CD4-positive, alpha-beta T cell (primary cell): Measurements from ENCODE around the gene ADGRG1. TPM values are rescaled to one million over a fixed set of nuclear protein-coding genes. Genes with fewer than 3 reads are reported as not detected.

Experiments
- ATAC-seq: fragments of 200-7000 bp; cut with Tn5 transposase; one replicate; pipeline ENCODE4 v1.10.0; 2022; ENCODE audit warnings: mild to moderate bottlenecking; ENCODE audit not compliant: poor library complexity
- CTCF ChIA-PET: fragments of 350-600 bp; sonication (Branson Sonifier 250); formaldehyde crosslinking; loops from one replicate; lab custom pipeline; 2021; ENCODE audit warnings: antibody characterized with exemption, inconsistent platforms; lab: Charles Lee
- POLR2A ChIA-PET: fragments of 350-600 bp; sonication (Branson Sonifier 250); formaldehyde crosslinking; loops from one replicate; lab custom pipeline; 2021; ENCODE audit warnings: antibody characterized with exemption, inconsistent platforms; lab: Charles Lee
- DNase-seq, 14 experiments: peaks; one replicate each; pipeline ENCODE4 v3.0.0-alpha.2; 2013 to 2020; ENCODE audit warnings: mixed read lengths in 2 of 14
- H3K27ac ChIP-seq, 2 donors: one replicate each; pipeline versions ENCODE4 v1.5.1 to v1.7.0; 2013; ENCODE audit warnings: low read length in 2 of 2, low read depth in 1 of 2, mild to moderate bottlenecking in 1 of 2
- H3K27me3 ChIP-seq, 2 experiments: 1 replicate in 1 of 2; 2 replicates in 1 of 2; pipeline versions ENCODE4 v1.6.1 to v1.7.0; 2013; ENCODE audit warnings: low read length in 2 of 2, control low read depth in 1 of 2, mild to moderate bottlenecking in 1 of 2, moderate library complexity in 1 of 2; ENCODE audit not compliant: insufficient read depth in 2 of 2, control insufficient read depth in 1 of 2
- H3K36me3 ChIP-seq: one replicate; pipeline ENCODE4 v1.6.1; 2013; ENCODE audit warnings: low read length, control low read depth; ENCODE audit not compliant: insufficient read depth
- H3K4me1 ChIP-seq: one replicate; pipeline ENCODE4 v1.6.1; 2013; ENCODE audit warnings: low read length, control low read depth; ENCODE audit not compliant: insufficient read depth
- H3K4me3 ChIP-seq: one replicate; pipeline ENCODE4 v1.5.1; 2013; ENCODE audit warnings: mild to moderate bottlenecking, low read length, moderate library complexity
- H3K9me3 ChIP-seq, 2 experiments: 1 replicate in 1 of 2; 2 replicates in 1 of 2; pipeline versions ENCODE4 v1.6.1 to v1.7.0; 2013; ENCODE audit warnings: low read length in 2 of 2, mild to moderate bottlenecking in 2 of 2, control low read depth in 1 of 2, moderate library complexity in 1 of 2; ENCODE audit not compliant: control insufficient read depth in 1 of 2, insufficient read depth in 1 of 2
- H3K27ac Mint-ChIP-seq: one replicate; pipeline ENCODE4 v1.8.0; 2020; ENCODE audit warnings: mixed read lengths
- H3K27me3 Mint-ChIP-seq: one replicate; pipeline ENCODE4 v1.8.0; 2021; ENCODE audit warnings: mixed read lengths
- H3K36me3 Mint-ChIP-seq: one replicate; pipeline ENCODE4 v1.8.0; 2021; ENCODE audit warnings: low read depth, mixed read lengths
- H3K4me1 Mint-ChIP-seq: one replicate; pipeline ENCODE4 v1.8.0; 2021; ENCODE audit warnings: low read depth, mixed read lengths
- H3K4me3 Mint-ChIP-seq: one replicate; pipeline ENCODE4 v1.8.0; 2020; ENCODE audit warnings: mild to moderate bottlenecking, mixed read lengths
- H3K9me3 Mint-ChIP-seq: one replicate; pipeline ENCODE4 v1.8.0; 2020; ENCODE audit warnings: mixed read lengths
- CTCF ChIP-seq: fragments of 200-600 bp; IDR thresholded peaks from one replicate; pipeline ENCODE4 v1.8.0; 2022; ENCODE audit warnings: antibody characterized with exemption, mild to moderate bottlenecking
- intact Hi-C, 2 experiments: fragments of 100-400 bp; cut with DNase I in 1 of 2; cut with micrococcal nuclease in 1 of 2; formaldehyde crosslinking; loops; one replicate each; pipeline versions ENCODE4 v1.15.1 to v1.9.0; 2023 to 2025; cut with DNase I, micrococcal nuclease
- total RNA-seq, 174 experiments: library from RNA in 2 of 174; stranded (reverse) in 2 of 174; gene quantifications; one replicate each; pipeline ENCODE4 v1.2.3 and lab custom pipeline; 2021 to 2026

ADGRG1 gene
- total RNA-seq, 2 experiments from 2014 or later = 1.8 to 2.3 TPM

GRCh38 chr16:57644383-57645014 lies 16.1 kb downstream of the ADGRG1 start:
- peaks cover 31% of the 10 kb centered on the region for H3K4me1 ChIP-seq
- Mint-ChIP-seq H3K27ac (no peak overlapping the region), H3K4me1 (peaks cover 25% of the 10 kb centered on the region), H3K4me3 (no peak overlapping the region), H3K9me3 (no peaks in the 10 kb centered on the region), H3K36me3 (no peaks in the 10 kb centered on the region), H3K27me3 (no peaks in the 10 kb centered on the region)
- no peak overlapping the region for H3K27ac ChIP-seq
- intact Hi-C loops = loop anchor here in 1 of 2 experiments (5.0 to 10.0 kb wide), 2 partner anchors 342 to 360 kb away; partner anchors contain the start of genes USB1 and ZNF319
- DNase-seq = no peak
- no peaks in the 10 kb centered on the region for H3K9me3 ChIP-seq
- ChIA-PET CTCF (no interaction called here), POLR2A (no interaction called here)
- H3K27me3 ChIP-seq = no peaks in the 10 kb centered on the region
- H3K36me3 ChIP-seq = no peaks in the 10 kb centered on the region
- TF ChIP-seq CTCF = no peak
- no peak for ATAC-seq
- H3K4me3 ChIP-seq = no peak overlapping the region

GRCh38 chr16:57645169-57645568 lies 16.7 kb downstream of the ADGRG1 start:
- H3K4me1 ChIP-seq = peaks cover 31% of the 10 kb centered on the region
- ATAC-seq = no peak
- no peaks in the 10 kb centered on the region for H3K9me3 Mint-ChIP-seq
- TF ChIP-seq CTCF = no peak
- intact Hi-C loops = loop anchor here in 1 of 2 experiments (5.0 to 10.0 kb wide), 2 partner anchors 343 to 360 kb away; partner anchors contain the start of genes USB1 and ZNF319
- CTCF ChIA-PET = no interaction called here
- H3K4me3 Mint-ChIP-seq = no peak overlapping the region
- H3K36me3 ChIP-seq = no peaks in the 10 kb centered on the region
- no peak for DNase-seq
- H3K27me3 Mint-ChIP-seq = no peaks in the 10 kb centered on the region
- no peak overlapping the region for H3K4me3 ChIP-seq
- H3K4me1 Mint-ChIP-seq = peaks cover 25% of the 10 kb centered on the region
- H3K9me3 ChIP-seq = no peaks in the 10 kb centered on the region
- no peak overlapping the region for H3K27ac ChIP-seq
- H3K27ac Mint-ChIP-seq = no peak overlapping the region
- no peaks in the 10 kb centered on the region for H3K27me3 ChIP-seq
- POLR2A ChIA-PET = no interaction called here
- H3K36me3 Mint-ChIP-seq = no peaks in the 10 kb centered on the region

GRCh38 chr16:57645691-57646387 lies 17.4 kb downstream of the ADGRG1 start:
- peaks cover 31% of the 10 kb centered on the region for H3K4me1 ChIP-seq
- POLR2A ChIA-PET = no interaction called here
- intact Hi-C loops = loop anchor here in 1 of 2 experiments (5.0 to 10.0 kb wide), 2 partner anchors 344 to 359 kb away; partner anchors contain the start of genes USB1 and ZNF319
- no peak overlapping the region for H3K27ac ChIP-seq
- DNase-seq = no peak
- no peaks in the 10 kb centered on the region for H3K36me3 Mint-ChIP-seq
- no peaks in the 10 kb centered on the region for H3K36me3 ChIP-seq
- no peak overlapping the region for H3K4me3 ChIP-seq
- no peak for ATAC-seq
- no peak overlapping the region for H3K4me3 Mint-ChIP-seq
- no peaks in the 10 kb centered on the region for H3K27me3 Mint-ChIP-seq
- no peaks in the 10 kb centered on the region for H3K27me3 ChIP-seq
- no peaks in the 10 kb centered on the region for H3K9me3 ChIP-seq
- CTCF ChIA-PET = no interaction called here
- no peak overlapping the region for H3K27ac Mint-ChIP-seq
- H3K4me1 Mint-ChIP-seq = peaks cover 25% of the 10 kb centered on the region
- TF ChIP-seq CTCF = no peak
- H3K9me3 Mint-ChIP-seq = no peaks in the 10 kb centered on the region
